ENCODE data around the gene ATAD3C.
"Not testable (repeated sequence)": the region's sequence is repeated elsewhere in the genome, so short reads cannot be mapped to it uniquely, and the experiment has no call there.

DNA sequence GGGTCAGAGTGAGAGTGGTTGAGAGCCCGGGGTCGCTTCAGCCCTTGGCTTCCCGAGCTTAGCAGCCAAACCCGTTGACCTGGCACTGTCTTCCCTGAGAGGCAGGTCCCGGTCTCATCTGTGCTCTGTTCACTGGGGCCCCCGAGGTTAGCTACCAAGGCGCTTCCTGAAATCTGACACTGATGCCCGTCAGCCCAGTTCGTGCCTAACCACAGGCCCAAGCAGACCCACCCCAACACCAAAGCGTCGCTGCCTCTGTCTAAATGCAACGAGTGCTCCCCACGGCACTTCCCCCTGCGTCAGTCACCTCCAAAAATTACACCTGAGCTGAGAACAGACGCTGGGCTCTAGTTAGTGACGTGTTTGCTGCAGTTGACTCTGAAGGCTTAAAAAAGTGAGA, 64.9 kb downstream of the ATAD3C start:
- TF ChIP-seq, protein P1, sequence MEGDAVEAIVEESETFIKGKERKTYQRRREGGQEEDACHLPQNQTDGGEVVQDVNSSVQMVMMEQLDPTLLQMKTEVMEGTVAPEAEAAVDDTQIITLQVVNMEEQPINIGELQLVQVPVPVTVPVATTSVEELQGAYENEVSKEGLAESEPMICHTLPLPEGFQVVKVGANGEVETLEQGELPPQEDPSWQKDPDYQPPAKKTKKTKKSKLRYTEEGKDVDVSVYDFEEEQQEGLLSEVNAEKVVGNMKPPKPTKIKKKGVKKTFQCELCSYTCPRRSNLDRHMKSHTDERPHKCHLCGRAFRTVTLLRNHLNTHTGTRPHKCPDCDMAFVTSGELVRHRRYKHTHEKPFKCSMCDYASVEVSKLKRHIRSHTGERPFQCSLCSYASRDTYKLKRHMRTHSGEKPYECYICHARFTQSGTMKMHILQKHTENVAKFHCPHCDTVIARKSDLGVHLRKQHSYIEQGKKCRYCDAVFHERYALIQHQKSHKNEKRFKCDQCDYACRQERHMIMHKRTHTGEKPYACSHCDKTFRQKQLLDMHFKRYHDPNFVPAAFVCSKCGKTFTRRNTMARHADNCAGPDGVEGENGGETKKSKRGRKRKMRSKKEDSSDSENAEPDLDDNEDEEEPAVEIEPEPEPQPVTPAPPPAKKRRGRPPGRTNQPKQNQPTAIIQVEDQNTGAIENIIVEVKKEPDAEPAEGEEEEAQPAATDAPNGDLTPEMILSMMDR (IDR thresholded peaks at IDR 0.05), result not testable (repeated sequence)
- TF ChIP-seq TCF12 (IDR thresholded peaks at IDR 0.05); ELF1 (IDR thresholded peaks at IDR 0.05); RXRA (IDR thresholded peaks at IDR 0.05; ENCODE audit: borderline replicate concordance, low read depth); EP300 (IDR thresholded peaks at IDR 0.05; ENCODE audit: borderline replicate concordance in 1 of 2, low read depth in 1 of 2, low read length in 1 of 2); RFX5 (IDR thresholded peaks at IDR 0.05; ENCODE audit: low read length); YY1 (IDR thresholded peaks at IDR 0.05; ENCODE audit: low read depth): not testable (repeated sequence)
- TF ChIP-seq, protein P2, sequence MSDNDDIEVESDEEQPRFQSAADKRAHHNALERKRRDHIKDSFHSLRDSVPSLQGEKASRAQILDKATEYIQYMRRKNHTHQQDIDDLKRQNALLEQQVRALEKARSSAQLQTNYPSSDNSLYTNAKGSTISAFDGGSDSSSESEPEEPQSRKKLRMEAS (IDR thresholded peaks at IDR 0.05; ENCODE audit: low read depth), result not testable (repeated sequence)
- TF ChIP-seq, protein P3, sequence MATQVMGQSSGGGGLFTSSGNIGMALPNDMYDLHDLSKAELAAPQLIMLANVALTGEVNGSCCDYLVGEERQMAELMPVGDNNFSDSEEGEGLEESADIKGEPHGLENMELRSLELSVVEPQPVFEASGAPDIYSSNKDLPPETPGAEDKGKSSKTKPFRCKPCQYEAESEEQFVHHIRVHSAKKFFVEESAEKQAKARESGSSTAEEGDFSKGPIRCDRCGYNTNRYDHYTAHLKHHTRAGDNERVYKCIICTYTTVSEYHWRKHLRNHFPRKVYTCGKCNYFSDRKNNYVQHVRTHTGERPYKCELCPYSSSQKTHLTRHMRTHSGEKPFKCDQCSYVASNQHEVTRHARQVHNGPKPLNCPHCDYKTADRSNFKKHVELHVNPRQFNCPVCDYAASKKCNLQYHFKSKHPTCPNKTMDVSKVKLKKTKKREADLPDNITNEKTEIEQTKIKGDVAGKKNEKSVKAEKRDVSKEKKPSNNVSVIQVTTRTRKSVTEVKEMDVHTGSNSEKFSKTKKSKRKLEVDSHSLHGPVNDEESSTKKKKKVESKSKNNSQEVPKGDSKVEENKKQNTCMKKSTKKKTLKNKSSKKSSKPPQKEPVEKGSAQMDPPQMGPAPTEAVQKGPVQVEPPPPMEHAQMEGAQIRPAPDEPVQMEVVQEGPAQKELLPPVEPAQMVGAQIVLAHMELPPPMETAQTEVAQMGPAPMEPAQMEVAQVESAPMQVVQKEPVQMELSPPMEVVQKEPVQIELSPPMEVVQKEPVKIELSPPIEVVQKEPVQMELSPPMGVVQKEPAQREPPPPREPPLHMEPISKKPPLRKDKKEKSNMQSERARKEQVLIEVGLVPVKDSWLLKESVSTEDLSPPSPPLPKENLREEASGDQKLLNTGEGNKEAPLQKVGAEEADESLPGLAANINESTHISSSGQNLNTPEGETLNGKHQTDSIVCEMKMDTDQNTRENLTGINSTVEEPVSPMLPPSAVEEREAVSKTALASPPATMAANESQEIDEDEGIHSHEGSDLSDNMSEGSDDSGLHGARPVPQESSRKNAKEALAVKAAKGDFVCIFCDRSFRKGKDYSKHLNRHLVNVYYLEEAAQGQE (IDR thresholded peaks at IDR 0.05; ENCODE audit: low read depth, low read length), result not testable (repeated sequence)

Data from SK-N-SH (cell line).